HEK293T (cell line): ENCODE data around the gene MUC21.

Experiments
- PKNOX1 ChIP-seq: fragments of 450-650 bp; IDR thresholded peaks from 2 replicates; pipeline ENCODE4 v1.6.1; 2016
- SP1 ChIP-seq: fragments of 450-650 bp; IDR thresholded peaks from 2 replicates; pipeline ENCODE4 v1.6.1; 2017
- ZNF384 ChIP-seq: fragments of 450-650 bp; IDR thresholded peaks from 2 replicates; pipeline ENCODE4 v1.6.1; 2016

GRCh38 chr6:30940361-30940986 is 43.0 kb upstream of the MUC21 start, which contains the start of gene MUCL3:
- TF ChIP-seq SP1 (no peak), PKNOX1 (no peak), ZNF384 (no peak)
